Nucleus accumbens (tissue), 56 donors: ENCODE measurements around the gene CIDEB.

Experiments
- DNase-seq, 56 donors: peaks; one replicate each; lab custom pipeline; 2025; lab: John Stamatoyannopoulos, UW

Gene CIDEB

GRCh38 chr14:24296341-24297157 lies 11.2 kb downstream of the CIDEB start:
- DNase-seq: peak in 41 of 56 donors; percentile 8 to 69 (median 36)

DNA sequence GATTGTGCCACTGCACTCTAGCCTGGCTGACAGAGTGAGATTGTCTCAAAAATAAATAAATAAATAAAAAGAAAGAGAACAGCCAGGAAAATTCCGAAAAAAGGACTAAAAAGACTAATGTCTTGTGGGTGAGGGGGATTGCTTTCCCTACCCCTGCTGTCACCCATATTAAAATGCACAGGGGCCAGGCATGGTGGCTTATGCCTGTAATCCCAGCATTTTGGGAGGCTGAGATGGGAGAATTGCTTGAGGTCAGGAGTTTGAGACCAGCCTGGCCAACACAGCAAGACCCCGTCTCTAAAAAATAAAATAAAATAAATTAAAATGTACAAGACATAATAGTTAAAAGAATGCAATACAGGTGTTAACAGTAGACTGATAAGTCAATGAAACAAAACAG lies 14.3 kb downstream of the CIDEB start:
- DNase-seq: no peak

- DNase-seq: no peak
These were observed 15.5 kb downstream of the CIDEB start for GRCh38 chr14:24292118-24292807.

DNA sequence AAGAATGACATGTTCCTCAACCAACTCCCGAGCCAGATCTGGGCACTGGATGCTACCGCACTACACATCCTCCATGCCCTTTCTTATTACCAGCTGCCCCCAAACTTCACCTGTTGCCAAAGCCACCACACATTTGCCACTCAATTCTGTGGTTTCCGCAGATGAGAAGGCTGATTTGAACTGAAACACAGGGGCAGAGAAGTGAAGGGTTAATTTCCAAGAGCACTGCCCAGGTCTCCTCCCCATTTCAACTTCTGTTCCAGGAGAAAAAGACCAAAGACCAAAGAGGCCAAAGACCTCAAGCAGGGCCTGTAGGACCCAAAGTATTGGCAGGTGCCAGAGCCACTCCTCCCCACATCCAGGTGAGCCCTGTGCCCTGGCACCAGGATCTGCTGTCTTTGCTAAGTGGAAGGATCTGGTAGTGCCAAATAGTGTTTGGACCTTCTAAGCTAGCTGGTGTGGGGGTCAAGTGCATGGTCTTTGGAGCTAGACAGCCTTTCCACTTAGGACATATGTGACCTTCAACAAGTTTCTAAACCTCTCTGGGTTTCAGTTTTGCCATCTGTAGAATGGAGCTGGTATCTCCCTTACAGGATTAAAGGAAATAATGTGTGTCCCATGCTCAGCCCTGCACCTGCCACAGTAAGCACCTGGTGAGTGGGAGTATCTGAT lies 16.2 kb downstream of the CIDEB start:
- no peak for DNase-seq

GRCh38 chr14:24290746-24291145 lies 17.0 kb downstream of the CIDEB start:
- DNase-seq: no peak

DNA sequence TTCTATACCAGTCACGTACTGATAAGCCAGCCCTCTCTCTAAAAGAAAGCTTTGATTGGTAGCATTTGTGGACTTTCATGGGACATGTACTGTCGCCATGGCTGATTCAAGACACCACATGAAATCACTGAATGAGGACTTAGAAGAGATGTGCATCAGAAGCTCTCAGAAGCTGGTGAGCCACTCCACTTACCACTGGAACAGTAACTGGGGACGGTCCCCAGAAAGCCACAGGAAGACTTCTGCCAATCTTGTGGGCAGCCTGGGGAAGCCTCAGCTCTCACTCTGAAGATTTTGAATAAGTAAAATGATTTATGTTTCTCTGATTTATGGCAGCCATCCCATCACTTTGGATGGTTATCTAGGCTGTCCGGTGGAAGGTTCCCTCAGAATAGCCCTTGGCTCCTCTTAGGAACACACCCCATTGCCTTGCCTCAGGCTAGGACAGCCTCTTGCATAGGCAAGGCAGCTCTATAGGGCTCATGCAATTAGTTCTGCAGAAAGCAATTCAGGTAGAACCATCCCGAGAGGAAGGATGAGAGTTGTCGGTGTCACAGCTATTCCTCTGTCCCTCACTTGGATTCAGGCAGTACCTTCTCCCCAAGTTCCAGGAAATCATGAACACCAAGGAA lies 18.0 kb downstream of the CIDEB start:
- DNase-seq: no peak

DNA sequence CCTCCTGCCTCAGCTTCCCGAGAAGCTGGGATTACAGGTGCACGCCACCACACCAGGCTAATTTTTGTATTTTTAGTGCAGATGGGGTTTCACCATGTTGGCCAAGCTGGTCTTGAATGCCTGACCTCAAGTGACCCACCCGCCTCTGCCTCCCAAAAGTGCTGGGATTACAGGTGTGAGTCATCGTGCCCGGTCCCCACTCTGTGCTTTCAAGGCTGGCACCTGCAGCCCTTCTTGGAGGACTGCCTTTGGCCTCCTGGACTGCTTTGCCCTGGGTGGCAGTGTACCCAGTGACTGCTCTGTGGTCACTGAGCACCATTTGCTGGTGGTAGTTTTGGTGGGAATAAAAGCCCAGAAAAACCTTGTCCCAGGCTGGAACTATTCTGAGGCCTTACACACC lies 20.8 kb downstream of the CIDEB start:
- DNase-seq: no peak

DNA sequence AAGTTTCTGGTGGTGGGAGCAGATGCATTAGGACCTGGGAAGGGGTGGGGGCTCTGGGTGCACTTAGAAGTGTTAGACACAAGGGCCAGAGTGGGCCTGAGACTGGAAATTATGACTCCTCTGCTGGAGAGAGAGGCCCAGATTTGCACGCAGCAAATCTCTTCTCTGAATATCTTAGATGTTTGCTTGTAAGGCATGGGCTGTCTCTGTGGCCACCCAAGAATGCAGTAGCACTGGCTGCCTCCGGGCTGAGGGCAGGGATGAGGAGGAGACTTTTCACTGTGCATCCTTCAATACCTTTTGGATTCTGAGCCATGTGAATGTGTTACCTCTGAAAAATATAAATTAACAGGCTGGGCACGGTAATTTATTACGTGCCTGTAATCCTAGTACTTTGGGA lies 22.4 kb downstream of the CIDEB start:
- DNase-seq: no peak

- no peak for DNase-seq
These were observed 23.2 kb downstream of the CIDEB start for GRCh38 chr14:24284501-24285035.

DNA sequence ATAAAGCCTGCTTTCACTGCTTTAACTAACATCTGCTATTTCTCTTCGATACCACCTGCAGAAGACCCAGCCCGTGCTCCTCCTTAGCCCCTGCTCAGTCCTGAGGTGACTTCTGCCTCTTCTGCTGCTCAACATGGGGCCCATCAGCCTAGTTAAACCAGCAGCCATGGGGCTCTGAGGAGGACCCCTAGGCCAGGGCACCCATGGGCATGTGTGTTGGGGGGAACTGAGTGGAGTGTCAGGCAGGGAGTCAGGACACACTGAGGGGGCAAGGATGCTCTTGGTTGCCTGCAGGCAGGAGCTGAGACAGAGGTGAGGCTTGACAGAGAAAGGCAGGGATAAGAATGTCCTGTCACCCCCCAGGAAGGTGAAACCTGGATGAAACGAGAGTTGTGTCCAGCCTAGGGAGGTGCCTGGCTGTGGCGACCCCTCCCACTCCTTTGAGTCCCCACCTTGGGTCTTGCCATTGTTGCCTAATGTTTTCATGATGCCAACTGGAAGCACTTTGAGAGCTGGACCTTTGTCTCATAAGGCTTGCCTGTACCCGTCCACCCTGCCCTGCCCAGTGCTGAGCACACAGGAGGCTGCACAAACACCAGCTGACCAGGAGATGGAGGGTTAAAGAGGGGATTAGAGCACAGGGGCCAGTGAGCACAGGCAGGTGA lies 23.8 kb downstream of the CIDEB start:
- DNase-seq: no peak

GRCh38 chr14:24282736-24283135 lies 25.0 kb downstream of the CIDEB start:
- DNase-seq: no peak

DNA sequence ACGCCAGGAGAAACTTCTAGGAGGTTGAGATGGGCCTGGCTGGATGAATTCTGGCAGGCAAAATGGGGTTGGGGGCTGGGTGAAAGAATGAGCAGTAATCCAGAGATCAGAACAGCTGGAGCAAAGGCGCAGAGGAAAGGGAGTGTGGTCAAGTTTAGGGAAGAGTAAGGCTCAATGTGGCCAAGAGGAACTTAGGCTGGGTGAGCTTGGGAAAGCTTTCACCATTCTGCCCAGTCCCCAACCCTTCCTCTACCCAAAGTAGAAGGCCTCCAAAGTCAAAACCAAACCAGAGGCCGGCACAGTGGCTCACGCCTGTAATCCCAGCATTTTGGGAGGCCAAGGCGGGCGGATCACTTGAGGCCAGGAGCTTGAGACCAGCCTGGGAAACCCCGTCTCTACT lies 26.1 kb downstream of the CIDEB start:
- no peak for DNase-seq

DNA sequence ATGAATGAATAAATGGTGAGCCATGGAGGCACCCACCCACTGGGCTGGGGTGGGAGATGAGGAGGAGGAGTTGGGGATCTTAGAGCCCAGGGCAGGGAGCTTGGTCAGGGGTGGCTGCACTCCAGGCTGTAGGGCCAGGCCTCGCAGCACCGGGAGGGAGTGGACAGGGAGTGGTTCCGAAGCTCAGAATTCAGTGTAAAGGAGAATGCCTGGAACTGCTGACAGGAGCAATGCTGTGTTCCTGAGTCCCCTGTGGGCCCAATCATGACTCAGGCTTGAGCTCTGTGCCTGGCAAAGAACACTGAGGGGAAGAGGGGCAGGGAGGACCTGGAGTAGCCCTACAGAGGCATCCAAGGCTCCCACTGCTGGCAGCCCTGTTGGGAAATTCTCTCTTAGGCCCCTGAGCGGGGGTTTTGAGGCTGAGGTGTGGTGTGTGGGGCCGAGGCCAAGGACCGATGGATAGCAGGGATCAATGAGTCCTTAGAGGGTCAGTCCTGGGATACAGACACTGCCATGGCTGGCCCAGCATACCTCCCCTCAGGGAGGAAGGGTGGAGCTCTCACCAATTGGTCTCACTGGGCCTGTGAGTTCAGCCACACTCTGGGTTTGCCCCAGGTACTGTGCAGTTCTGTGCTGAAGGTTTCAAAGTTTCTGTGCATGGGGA lies 26.8 kb downstream of the CIDEB start:
- DNase-seq: no peak

DNA sequence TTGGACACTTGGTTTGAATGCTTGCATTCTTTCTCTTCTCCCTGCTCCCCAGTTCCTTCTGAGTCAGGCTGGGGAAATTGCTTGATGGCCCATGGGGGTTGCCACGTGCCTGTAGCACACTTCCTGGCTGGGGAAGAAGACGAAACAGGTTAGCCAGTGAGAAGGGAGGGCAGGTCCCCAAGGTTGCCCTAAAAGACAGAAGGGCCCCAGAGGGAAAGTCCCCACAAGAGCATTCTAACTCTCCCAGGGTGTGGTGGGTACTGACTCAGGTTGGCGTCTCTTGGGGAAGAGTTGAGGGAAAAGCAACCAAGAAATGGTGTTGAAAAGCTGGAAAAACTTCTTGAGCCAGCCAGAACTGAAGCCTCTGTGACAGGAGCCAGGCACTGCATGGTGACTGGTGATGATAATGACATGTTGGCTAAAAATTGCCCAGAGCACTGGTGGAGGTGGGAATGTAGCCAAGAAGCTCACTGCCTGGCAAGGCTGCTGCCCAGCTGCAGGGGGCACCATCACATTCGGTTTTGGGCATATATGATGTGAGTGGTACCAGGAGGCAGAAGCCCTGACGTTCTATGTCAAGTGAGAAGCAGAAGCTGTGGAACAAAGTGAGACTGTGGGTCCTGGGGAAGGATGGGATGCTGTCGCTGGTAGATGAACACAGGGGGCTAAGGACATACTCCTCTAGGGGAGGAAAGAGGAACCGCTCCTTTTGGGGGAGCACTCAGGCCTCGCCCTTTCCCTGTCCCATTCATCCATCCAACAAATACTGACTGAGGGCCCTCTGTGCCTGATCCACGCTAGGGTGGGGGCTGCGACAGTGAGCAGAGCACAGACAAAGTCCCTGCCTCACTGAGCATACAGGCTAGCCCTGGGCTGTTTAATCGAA lies 28.2 kb downstream of the CIDEB start:
- peak in 39 of 56 donors; percentile 8 to 60 (median 28) for DNase-seq

DNA sequence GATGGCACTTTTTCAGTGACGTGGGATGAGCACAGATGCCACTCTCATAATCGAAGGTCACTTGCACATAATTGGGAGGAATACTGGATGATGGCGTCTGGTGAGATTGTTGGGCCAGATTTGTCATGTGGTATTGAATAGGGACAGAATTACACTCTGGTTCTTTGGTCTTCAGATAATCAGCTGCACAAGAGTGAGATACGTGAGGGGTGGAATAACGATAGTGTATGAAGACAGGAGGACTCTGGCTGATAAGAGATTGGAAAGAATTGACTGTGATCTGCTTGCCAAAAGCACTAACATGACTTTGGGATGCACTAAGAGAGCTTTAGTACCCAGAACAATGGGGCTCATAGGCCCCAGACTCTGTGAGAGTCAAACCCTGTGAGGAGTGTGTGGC lies 29.4 kb downstream of the CIDEB start:
- no peak for DNase-seq

DNA sequence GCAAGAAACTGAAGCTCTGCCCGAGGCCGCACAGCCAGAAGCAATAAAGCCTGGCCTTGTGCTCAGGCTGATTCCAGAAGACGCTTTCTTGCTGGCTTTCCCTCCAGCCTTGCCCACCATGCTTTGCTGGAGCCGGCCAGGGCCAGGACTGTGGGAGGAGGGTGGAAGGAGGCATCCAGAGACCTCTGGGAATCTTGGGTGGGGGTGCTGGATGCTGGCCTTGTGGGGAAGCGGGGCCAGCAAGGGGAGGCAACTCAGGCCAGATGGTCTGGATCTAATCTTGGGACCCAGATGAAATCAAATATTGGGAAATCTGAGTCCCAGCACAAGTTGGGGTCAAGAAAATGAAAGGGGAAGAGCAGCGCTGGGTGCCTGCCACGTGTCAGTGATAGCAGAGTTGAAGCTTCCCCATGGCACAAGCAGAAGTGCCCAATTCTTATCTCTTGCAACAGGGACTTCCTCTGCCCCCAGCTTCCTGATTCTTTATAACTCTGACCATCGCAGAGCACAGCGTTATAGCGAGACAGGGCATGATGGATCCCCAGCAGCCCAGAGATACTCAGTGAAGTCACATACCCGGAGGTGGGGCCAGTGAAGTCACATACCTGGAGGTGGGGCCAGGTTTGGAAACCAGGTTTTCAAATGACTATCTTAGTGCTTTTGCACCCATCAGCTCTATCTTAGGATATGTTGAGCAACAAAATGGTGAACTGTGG lies 30.0 kb downstream of the CIDEB start:
- peak in 9 of 56 donors; percentile 4 to 24 (median 10) for DNase-seq

DNA sequence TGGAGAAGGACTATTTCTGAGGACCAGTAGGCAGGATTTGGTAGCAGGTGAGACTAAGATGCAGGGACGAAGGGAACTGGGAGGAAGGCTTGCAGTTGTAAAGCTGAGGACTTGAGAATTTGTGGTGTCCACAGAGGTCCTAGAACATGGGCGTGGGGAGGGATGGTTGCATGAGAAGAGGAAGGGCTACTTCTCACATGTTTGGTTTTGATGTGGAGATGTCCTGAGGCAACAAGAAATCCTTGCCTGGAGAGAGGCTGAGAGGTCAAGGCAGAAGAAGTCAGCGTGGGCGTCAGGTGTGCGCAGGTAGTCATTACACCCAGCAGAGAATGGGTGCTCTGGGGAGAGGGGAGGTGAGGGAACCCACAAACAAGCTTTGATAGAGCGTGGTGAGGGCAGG lies 30.7 kb downstream of the CIDEB start:
- DNase-seq: no peak

DNA sequence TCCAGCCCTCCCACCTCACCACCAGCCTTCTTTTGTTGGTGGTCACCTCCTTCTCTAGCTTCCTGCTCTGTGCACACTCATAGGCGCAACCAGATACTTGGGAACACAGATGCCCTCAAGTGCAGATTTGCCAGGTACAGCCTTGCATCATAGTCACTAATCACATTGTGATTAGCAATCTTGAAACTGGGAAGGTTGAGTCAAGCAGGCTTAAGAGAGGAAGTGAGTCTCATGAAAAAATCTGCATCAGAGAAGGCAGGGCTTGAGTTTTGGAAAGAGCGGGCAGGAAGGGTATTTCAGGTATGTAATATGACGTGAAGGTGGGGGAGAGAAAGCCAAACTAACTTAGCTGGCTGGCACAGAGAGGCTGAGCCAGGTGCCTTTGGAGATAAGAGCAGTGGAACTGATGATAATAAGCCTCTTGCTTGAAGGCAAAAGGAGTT lies 33.7 kb downstream of the CIDEB start:
- DNase-seq: peak in 2 of 56 donors; percentile 3 to 11
